Measurements from ENCODE around the gene RND2.

The RND2 gene

GRCh38 chr17:43006639-43007551 is 18.1 kb upstream of the RND2 start, which contains the start of gene IFI35:
Gene IFI35, plus strand, starts transcription at chr17:43006784. Its CDS starts 164 bp downstream, at chr17:43006948.
- DNase-seq: peak; percentile 30

- no peak for DNase-seq
These were observed 14.2 kb upstream of the RND2 start for GRCh38 chr17:43010667-43011308.

- DNase-seq: no peak
These were observed 13.1 kb upstream of the RND2 start for GRCh38 chr17:43011728-43012472.

GRCh38 chr17:43013296-43013695 is 11.7 kb upstream of the RND2 start:
- no peak for DNase-seq

- DNase-seq: no peak
These were observed 10.9 kb upstream of the RND2 start for GRCh38 chr17:43014020-43014648.

- no peak for DNase-seq
These were observed 10.1 kb upstream of the RND2 start for GRCh38 chr17:43014649-43015542.

- DNase-seq: no peak
These were observed 9.5 kb upstream of the RND2 start for GRCh38 chr17:43015579-43015978.

- no peak for DNase-seq
These were observed 8.8 kb upstream of the RND2 start for GRCh38 chr17:43016216-43016615.

- DNase-seq: no peak
These were observed 6.8 kb upstream of the RND2 start for GRCh38 chr17:43018008-43018853.

GRCh38 chr17:43018932-43019331 is 6.1 kb upstream of the RND2 start:
- no peak for DNase-seq

- DNase-seq: no peak
These were observed 5.6 kb upstream of the RND2 start for GRCh38 chr17:43019418-43019817.

GRCh38 chr17:43020030-43020621 is 4.9 kb upstream of the RND2 start:
- DNase-seq: no peak

- DNase-seq: no peak
These were observed 4.0 kb upstream of the RND2 start for GRCh38 chr17:43020789-43021740.

- DNase-seq: peak; percentile 55
These were observed 3.1 kb upstream of the RND2 start, which contains the start of gene VAT1 for GRCh38 chr17:43021741-43022512. Gene VAT1, minus strand, starts transcription at chr17:43022385. Its CDS starts 63 bp downstream, at chr17:43022322.

- no peak for DNase-seq
These were observed 243 bp downstream of the RND2 start for GRCh38 chr17:43025290-43025657.

- DNase-seq: no peak
These were observed 921 bp downstream of the RND2 start for GRCh38 chr17:43025766-43026537.

GRCh38 chr17:43026595-43026994 is 1.6 kb downstream of the RND2 start:
- DNase-seq: no peak
